RWPE2 (cell line): ENCODE measurements around the gene RIC1.

Source experiments
- ATAC-seq: fragments of 200-7000 bp; cut with Tn5 transposase; 3 replicates; pipeline ENCODE4 v1.9.1; 2021; ENCODE audit warnings: low read depth
- DNase-seq: peaks from one replicate; pipeline ENCODE4 v3.0.0-alpha.2; 2020; ENCODE audit warnings: low spot score
- H3K27ac ChIP-seq: fragments of 450-650 bp; 2 replicates; pipeline ENCODE4 v1.5.1; 2017; ENCODE audit warnings: mild to moderate bottlenecking; ENCODE audit not compliant: poor library complexity, severe bottlenecking
- H3K27me3 ChIP-seq: fragments of 250-450 bp; sonication (Bioruptor Pico); 2 replicates; pipeline ENCODE4 v1.5.1; 2021; ENCODE audit warnings: mild to moderate bottlenecking, moderate library complexity; ENCODE audit not compliant: insufficient read depth, poor library complexity, severe bottlenecking
- H3K36me3 ChIP-seq: fragments of 250-450 bp; sonication (Bioruptor Pico); 2 replicates; pipeline ENCODE4 v1.5.1; 2020; ENCODE audit warnings: low read depth, mild to moderate bottlenecking, moderate library complexity
- H3K4me1 ChIP-seq: fragments of 250-450 bp; sonication (Bioruptor Pico); 2 replicates; pipeline ENCODE4 v1.5.1; 2021; ENCODE audit warnings: mild to moderate bottlenecking, moderate library complexity; ENCODE audit not compliant: insufficient read depth, poor library complexity, severe bottlenecking
- H3K4me3 ChIP-seq: fragments of 250-450 bp; sonication (Bioruptor Pico); 2 replicates; pipeline ENCODE4 v1.5.1; 2021; ENCODE audit warnings: mild to moderate bottlenecking, moderate library complexity; ENCODE audit not compliant: severe bottlenecking
- H3K9me3 ChIP-seq: fragments of 250-450 bp; sonication (Bioruptor Pico); 2 replicates; pipeline ENCODE4 v1.5.1; 2021; ENCODE audit warnings: mild to moderate bottlenecking, moderate library complexity; ENCODE audit not compliant: severe bottlenecking
- CTCF ChIP-seq: fragments of 450-650 bp; IDR thresholded peaks from one replicate; pipeline ENCODE4 v1.5.1; 2017; ENCODE audit warnings: mild to moderate bottlenecking, moderate library complexity; ENCODE audit not compliant: poor library complexity, severe bottlenecking

RIC1 gene

GRCh38 chr9:5586391-5586802, 42.5 kb upstream of the RIC1 start:
- H3K4me1 ChIP-seq, result peaks cover 8% of the 10 kb centered on the region
- no peak for TF ChIP-seq CTCF
- H3K9me3 ChIP-seq, result no peaks in the 10 kb centered on the region
- H3K27me3 ChIP-seq, result no peaks in the 10 kb centered on the region
- DNase-seq (no peak), ATAC-seq (no peak)
- no peak overlapping the region for H3K27ac ChIP-seq
- H3K4me3 ChIP-seq, result no peak overlapping the region
- no peaks in the 10 kb centered on the region for H3K36me3 ChIP-seq

GRCh38 chr9:5587024-5587423, 41.9 kb upstream of the RIC1 start:
- Histone ChIP-seq H3K4me3 (no peak overlapping the region), H3K36me3 (no peaks in the 10 kb centered on the region), H3K4me1 (peaks cover 8% of the 10 kb centered on the region), H3K27ac (no peak overlapping the region), H3K27me3 (no peaks in the 10 kb centered on the region), H3K9me3 (no peaks in the 10 kb centered on the region)
- peak; percentile 57 for ATAC-seq
- DNase-seq, result no peak
- no peak for TF ChIP-seq CTCF

- H3K4me1 ChIP-seq, result peaks cover 1% of the 10 kb centered on the region
- H3K36me3 ChIP-seq, result no peaks in the 10 kb centered on the region
- no peaks in the 10 kb centered on the region for H3K9me3 ChIP-seq
- ATAC-seq (no peak), DNase-seq (no peak)
- H3K4me3 ChIP-seq, result no peak overlapping the region
- no peak for TF ChIP-seq CTCF
- H3K27me3 ChIP-seq, result no peaks in the 10 kb centered on the region
- no peak overlapping the region for H3K27ac ChIP-seq
Observed at GRCh38 chr9:5592231-5592630, 36.7 kb upstream of the RIC1 start.

- Histone ChIP-seq H3K36me3 (no peaks in the 10 kb centered on the region), H3K27me3 (no peaks in the 10 kb centered on the region), H3K4me1 (no peaks in the 10 kb centered on the region), H3K4me3 (no peak overlapping the region), H3K9me3 (no peaks in the 10 kb centered on the region), H3K27ac (no peak overlapping the region)
- TF ChIP-seq CTCF, result no peak
- ATAC-seq (no peak), DNase-seq (no peak)
Observed at GRCh38 chr9:5592904-5593303, 36.0 kb upstream of the RIC1 start.

GRCh38 chr9:5593904-5594303, 35.0 kb upstream of the RIC1 start:
- Histone ChIP-seq H3K27me3 (no peaks in the 10 kb centered on the region), H3K36me3 (no peaks in the 10 kb centered on the region), H3K9me3 (no peaks in the 10 kb centered on the region), H3K4me1 (no peaks in the 10 kb centered on the region), H3K27ac (no peak overlapping the region), H3K4me3 (no peak overlapping the region)
- no peak for TF ChIP-seq CTCF
- ATAC-seq (no peak), DNase-seq (no peak)
